Endothelial cell of umbilical vein (primary cell): Measurements from ENCODE around the gene CFAP46. TPM values are rescaled to one million over a fixed set of nuclear protein-coding genes. Genes with fewer than 3 reads are reported as not detected.
A peak's percentile ranks its signal among the peaks of the same experiment; 100 is the strongest.

Experiments used
- BruUV-seq: library from RNA; stranded (reverse); fragments of 400-500 nt; replicated peaks from 2 replicates; lab custom pipeline; 2021; lab: Mats Ljungman, UMichigan
- CTCF ChIA-PET: fragments of 300-600, 350-600 bp; sonication (Branson Sonifier 250); formaldehyde crosslinking; loops from one replicate; lab custom pipeline; 2021; ENCODE audit warnings: antibody characterized with exemption, inconsistent platforms; lab: Charles Lee
- POLR2A ChIA-PET: fragments of 300-600, 350-600 bp; sonication (Branson Sonifier 250); formaldehyde crosslinking; loops from one replicate; lab custom pipeline; 2021; ENCODE audit warnings: antibody characterized with exemption, inconsistent platforms; lab: Charles Lee
- DNase-seq: peaks from one replicate; pipeline ENCODE4 v3.0.0-alpha.2; 2011; ENCODE audit warnings: low read depth, low spot score
- FAIRE-seq: peaks from 2 replicates; lab custom pipeline; 2011; peaks lifted over from hg19 to GRCh38; lab: Jason Lieb, UNC
- H2AFZ ChIP-seq: 2 replicates; pipeline ENCODE4 v1.6.0; 2012; ENCODE audit warnings: low read depth, low read length, control low read depth, inconsistent platforms
- H3K27ac ChIP-seq: 2 replicates; pipeline ENCODE4 v1.5.1; 2011; ENCODE audit warnings: low read depth, mild to moderate bottlenecking, control low read depth, low read length, moderate library complexity; ENCODE audit not compliant: insufficient read depth
- H3K27me3 ChIP-seq, 2 experiments: 2 replicates each; pipeline versions ENCODE4 v1.6.0 to v1.6.1; 2011; ENCODE audit warnings: low read length in 2 of 2, mixed read lengths in 1 of 2; ENCODE audit not compliant: control insufficient read depth in 2 of 2, insufficient read depth in 2 of 2
- H3K36me3 ChIP-seq, 2 experiments: 2 replicates in 1 of 2; 3 replicates in 1 of 2; pipeline ENCODE4 v1.5.1; 2011; ENCODE audit warnings: low read length in 2 of 2, mild to moderate bottlenecking in 1 of 2, moderate library complexity in 1 of 2; ENCODE audit not compliant: control insufficient read depth in 2 of 2, insufficient read depth in 2 of 2; ENCODE audit errors: extremely low read depth in 1 of 2
- H3K4me1 ChIP-seq: 3 replicates; pipeline ENCODE4 v1.5.1; 2011; ENCODE audit warnings: mild to moderate bottlenecking, low read length; ENCODE audit not compliant: control insufficient read depth, insufficient read depth; ENCODE audit errors: extremely low read depth
- H3K4me2 ChIP-seq: 2 replicates; pipeline ENCODE4 v1.6.1; 2011; ENCODE audit warnings: low read length, control low read depth, mixed read lengths; ENCODE audit not compliant: insufficient read depth
- H3K4me3 ChIP-seq, 3 experiments: fragments of 200-600 bp in 1 of 3; sonication (generic), shearing (Covaris generic) in 1 of 3; replicated peaks in 1 of 3; 2 replicates each; pipeline ENCODE4 v1.5.1; 2011 to 2016; ENCODE audit warnings: control low read depth in 3 of 3, low read length in 3 of 3, mild to moderate bottlenecking in 2 of 3, inconsistent platforms in 1 of 3, low read depth in 1 of 3, moderate library complexity in 1 of 3; ENCODE audit not compliant: insufficient read depth in 1 of 3
- H3K79me2 ChIP-seq: 2 replicates; pipeline ENCODE4 v1.6.0; 2012; ENCODE audit warnings: low read length, inconsistent platforms; ENCODE audit not compliant: control insufficient read depth, insufficient read depth
- H3K9ac ChIP-seq: replicated peaks from 2 replicates; pipeline ENCODE3; 2011; ENCODE audit warnings: low read length, control low read depth; ENCODE audit not compliant: insufficient read depth; ENCODE audit errors: extremely low read depth
- H3K9me1 ChIP-seq: replicated peaks from 3 replicates; pipeline ENCODE4 v1.6.0; 2011; ENCODE audit warnings: mild to moderate bottlenecking, low read length; ENCODE audit not compliant: control insufficient read depth, insufficient read depth; ENCODE audit errors: extremely low read depth
- H3K9me3 ChIP-seq: replicated peaks from 2 replicates; pipeline ENCODE4 v1.5.1; 2012; ENCODE audit warnings: low read length, inconsistent platforms; ENCODE audit not compliant: control insufficient read depth, insufficient read depth
- H4K20me1 ChIP-seq: replicated peaks from 2 replicates; pipeline ENCODE3; 2011; ENCODE audit warnings: mild to moderate bottlenecking, low read length; ENCODE audit not compliant: control insufficient read depth, insufficient read depth; ENCODE audit errors: extremely low read depth
- CTCF ChIP-seq, 2 donors: IDR thresholded peaks; 1 replicate in 1 of 2; 2 replicates in 1 of 2; pipeline ENCODE4 v1.5.1; 2011; ENCODE audit warnings: low read length in 2 of 2, mild to moderate bottlenecking in 2 of 2, moderate library complexity in 2 of 2, control low read depth in 1 of 2, inconsistent platforms in 1 of 2, low read depth in 1 of 2; ENCODE audit not compliant: insufficient read depth in 1 of 2; ENCODE audit errors: extremely low read depth in 1 of 2
- EZH2 ChIP-seq: IDR thresholded peaks from 2 replicates; pipeline ENCODE4 v1.6.1; 2012; ENCODE audit warnings: borderline replicate concordance, low read depth, mild to moderate bottlenecking, moderate library complexity, low read length, inconsistent platforms; ENCODE audit not compliant: severe bottlenecking
- FOS ChIP-seq: IDR thresholded peaks from 2 replicates; pipeline ENCODE4 v1.6.1; 2011; ENCODE audit warnings: mild to moderate bottlenecking, low read length, moderate library complexity, borderline replicate concordance; ENCODE audit not compliant: insufficient read depth
- JUN ChIP-seq: IDR thresholded peaks from 2 replicates; pipeline ENCODE4 v1.6.1; 2011; ENCODE audit warnings: borderline replicate concordance, low read depth; ENCODE audit not compliant: insufficient read length, insufficient read depth
- MAX ChIP-seq: IDR thresholded peaks from 2 replicates; pipeline ENCODE4 v1.6.1; 2011; ENCODE audit not compliant: insufficient read depth, insufficient read length
- MYC ChIP-seq: IDR thresholded peaks from one replicate; pipeline ENCODE4 v1.6.1; 2011; ENCODE audit warnings: mild to moderate bottlenecking, low read depth, low read length
- POLR2A ChIP-seq: IDR thresholded peaks from 2 replicates; pipeline ENCODE4 v1.6.1; 2012; ENCODE audit warnings: low read depth, mild to moderate bottlenecking, control low read depth, low read length
- POLR2AphosphoS5 ChIP-seq: IDR thresholded peaks from 2 replicates; pipeline ENCODE4 v1.6.1; 2012; ENCODE audit warnings: low read depth, mild to moderate bottlenecking, control low read depth, low read length, moderate library complexity; ENCODE audit not compliant: insufficient read depth
- dilution Hi-C: fragments of 300-500 bp; cut with MboI; formaldehyde crosslinking; loops from one replicate; pipeline ENCODE4 v1.15.0; 2019; ENCODE audit warnings: low sequenced_read_pairs; ENCODE audit not compliant: extremely low pct_ligation_motif_present
- intact Hi-C: fragments of 100-400 bp; cut with micrococcal nuclease; formaldehyde crosslinking; loops from one replicate; pipeline ENCODE4 v1.10.0; 2022
- polyA plus RNA-seq, 4 experiments: library from polyadenylated mRNA; depleted of rRNA in 3 of 4; stranded (reverse) in 3 of 4; unstranded in 1 of 4; fragments of >200 nt; gene quantifications; 2 replicates each; pipeline versions ENCODE4 v1.2.1 to v1.2.3, GENCODE V29; 2011 to 2012; ENCODE audit warnings: missing spikeins in 1 of 4
- total RNA-seq: library from RNA; stranded (reverse); gene quantifications from 2 replicates; pipeline ENCODE4 v1.2.3, GENCODE V29; 2021

Gene CFAP46
- total and polyA plus RNA-seq, 2 donors (not counting 3 experiments of a cell fraction or from before 2014, with no cell fraction given), result 0.75 to 0.98 TPM

GRCh38 chr10:132945894-132946255 lies 3.5 kb upstream of the CFAP46 start:
- Histone ChIP-seq H3K9me1 (no peaks in the 10 kb centered on the region), H3K36me3 (no peaks in the 10 kb centered on the region), H3K9ac (no peak overlapping the region), H3K4me2 (no peak overlapping the region), H3K79me2 (no peaks in the 10 kb centered on the region), H3K4me3 (no peak overlapping the region), H3K27me3 (no peaks in the 10 kb centered on the region), H2AFZ (no peak overlapping the region), H3K4me1 (no peaks in the 10 kb centered on the region), H4K20me1 (no peaks in the 10 kb centered on the region), H3K9me3 (no peaks in the 10 kb centered on the region), H3K27ac (no peak overlapping the region)
- dilution Hi-C loops (no loop called here), intact Hi-C loops (no loop called here)
- TF ChIP-seq POLR2AphosphoS5 (no peak), MAX (peak; percentile 17)
- no peak for FAIRE-seq
- DNase-seq, result no peak
- ChIA-PET POLR2A (no interaction called here), CTCF (no interaction called here)
- BruUV-seq, result no TSS peak

GRCh38 chr10:132945125-132945893 lies 2.9 kb upstream of the CFAP46 start:
- ChIA-PET POLR2A (no interaction called here), CTCF (no interaction called here)
- Histone ChIP-seq H3K9ac (no peak overlapping the region), H2AFZ (no peak overlapping the region), H3K9me1 (no peaks in the 10 kb centered on the region), H3K36me3 (no peaks in the 10 kb centered on the region), H3K4me3 (no peak overlapping the region), H4K20me1 (no peaks in the 10 kb centered on the region), H3K4me2 (no peak overlapping the region), H3K4me1 (no peaks in the 10 kb centered on the region), H3K9me3 (no peaks in the 10 kb centered on the region), H3K79me2 (no peaks in the 10 kb centered on the region), H3K27me3 (no peaks in the 10 kb centered on the region), H3K27ac (no peak overlapping the region)
- dilution Hi-C loops (no loop called here), intact Hi-C loops (no loop called here)
- no TSS peak for BruUV-seq
- FAIRE-seq (no peak), DNase-seq (no peak)
- TF ChIP-seq POLR2AphosphoS5 (no peak), CTCF (IDR thresholded peaks at IDR 0.05; ENCODE audit: extremely low read depth in 1 of 2, insufficient read depth in 1 of 2, low read depth in 1 of 2, low read length in 2 of 2) (no peak), FOS (no peak), POLR2A (no peak), EZH2 (no peak), MYC (no peak), JUN (no peak)
